ENCODE results near the gene NCOR2. TPM values are rescaled to one million over a fixed set of nuclear protein-coding genes. Genes with fewer than 3 reads are reported as not detected.

The NCOR2 gene
- total RNA-seq, 3 donors from 2014 or later, result 159 to 269 (median 161) TPM

GRCh38 chr12:124531281-124531745, 36.1 kb downstream of the NCOR2 start:
- Histone ChIP-seq H3K4me1 (ENCODE audit: low read depth) (no peaks in the 10 kb centered on the region), H3K9me3 (no peaks in the 10 kb centered on the region), H3K36me3 (ENCODE audit: low read depth) (no peaks in the 10 kb centered on the region), H3K4me3 (no peak overlapping the region)
- intact Hi-C loops (cut with DNase I, micrococcal nuclease), result no loop called here
- DNase-seq (no peak), ATAC-seq (no peak)
- TF ChIP-seq CTCF (IDR thresholded peaks at IDR 0.05), result no peak

GRCh38 chr12:124530637-124531263, 36.7 kb downstream of the NCOR2 start:
- intact Hi-C loops (cut with DNase I, micrococcal nuclease), result no loop called here
- ATAC-seq (no peak), DNase-seq (no peak)
- Histone ChIP-seq H3K4me1 (ENCODE audit: low read depth) (no peaks in the 10 kb centered on the region), H3K4me3 (no peak overlapping the region), H3K36me3 (ENCODE audit: low read depth) (no peaks in the 10 kb centered on the region), H3K9me3 (no peaks in the 10 kb centered on the region)
- no peak for TF ChIP-seq CTCF (IDR thresholded peaks at IDR 0.05)

DNA sequence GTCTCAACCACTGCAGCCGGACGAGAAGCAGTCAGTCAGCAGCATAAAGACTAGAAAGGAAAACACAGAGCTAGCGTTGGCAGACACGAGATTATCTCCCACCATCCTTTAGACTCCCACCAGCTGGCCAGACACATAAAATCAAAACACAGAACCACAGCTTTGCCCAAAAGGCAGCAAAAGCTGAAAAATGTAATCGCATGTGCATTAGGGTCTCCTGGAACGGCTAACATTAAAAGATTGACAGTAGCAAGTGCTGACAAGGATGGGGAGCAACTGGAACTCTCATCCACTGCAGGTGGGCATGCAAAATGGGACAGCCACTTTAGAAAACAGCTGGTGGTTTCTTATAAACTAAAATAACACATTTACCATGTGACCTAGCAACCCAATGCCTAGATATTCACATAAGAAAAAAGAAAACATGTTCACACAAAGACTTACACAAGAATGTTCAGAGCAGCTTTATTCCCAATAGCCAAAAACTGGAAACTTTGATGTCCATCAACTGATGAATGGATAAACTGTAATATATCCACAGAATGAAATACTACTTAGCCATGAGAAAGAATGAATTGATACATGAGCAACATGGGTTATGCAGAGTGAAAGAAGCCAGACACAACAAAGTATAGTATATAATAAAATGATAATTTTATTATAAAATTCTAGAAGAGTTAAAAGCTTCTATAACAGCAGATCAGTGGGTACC, 37.7 kb downstream of the NCOR2 start:
- Histone ChIP-seq H3K36me3 (ENCODE audit: low read depth) (no peaks in the 10 kb centered on the region), H3K4me3 (no peak overlapping the region), H3K4me1 (ENCODE audit: low read depth) (no peaks in the 10 kb centered on the region), H3K9me3 (no peaks in the 10 kb centered on the region)
- DNase-seq (no peak), ATAC-seq (no peak)
- intact Hi-C loops (cut with DNase I, micrococcal nuclease), result no loop called here
- no peak for TF ChIP-seq CTCF (IDR thresholded peaks at IDR 0.05)

- intact Hi-C loops (cut with DNase I, micrococcal nuclease), result no loop called here
- no peak for ATAC-seq
- no peaks in the 10 kb centered on the region for H3K9me3 ChIP-seq
- no peak for TF ChIP-seq CTCF (IDR thresholded peaks at IDR 0.05)
- no peaks in the 10 kb centered on the region for H3K36me3 ChIP-seq (ENCODE audit: low read depth)
- H3K4me3 ChIP-seq, result no peak overlapping the region
- DNase-seq, result no peak
- no peaks in the 10 kb centered on the region for H3K4me1 ChIP-seq (ENCODE audit: low read depth)
Observed at GRCh38 chr12:124527861-124528561, 39.4 kb downstream of the NCOR2 start.

- Histone ChIP-seq H3K36me3 (ENCODE audit: low read depth) (no peaks in the 10 kb centered on the region), H3K4me1 (ENCODE audit: low read depth) (no peaks in the 10 kb centered on the region), H3K9me3 (no peaks in the 10 kb centered on the region), H3K4me3 (no peak overlapping the region)
- no peak for TF ChIP-seq CTCF (IDR thresholded peaks at IDR 0.05)
- no peak for ATAC-seq
- intact Hi-C loops (cut with DNase I, micrococcal nuclease), result no loop called here
- DNase-seq, result no peak
Observed at GRCh38 chr12:124525927-124526692, 41.3 kb downstream of the NCOR2 start.

All from mucosa of descending colon (tissue), 3 donors.